OCI-LY1 (cell line): ENCODE measurements around the gene RTBDN.

ENCODE experiments used
- H2AFZ ChIP-seq: fragments of 200-600 bp; sonication (generic), shearing (Covaris generic); 2 replicates; pipeline ENCODE4 v1.6.0; 2014; ENCODE audit warnings: antibody characterized with exemption, mild to moderate bottlenecking, low read length
- H3F3A ChIP-seq: fragments of 200-600 bp; sonication (generic), shearing (Covaris generic); 2 replicates; pipeline ENCODE4 v1.6.0; 2014; ENCODE audit warnings: mild to moderate bottlenecking, antibody characterized with exemption, low read length, moderate library complexity; ENCODE audit not compliant: insufficient read depth
- H3K27ac ChIP-seq: fragments of 200-600 bp; sonication (generic); 2 replicates; pipeline ENCODE4 v1.5.1; 2014; ENCODE audit warnings: low read length, mixed run types, mild to moderate bottlenecking, low read depth; ENCODE audit not compliant: poor library complexity, severe bottlenecking
- H3K27me3 ChIP-seq: fragments of 200-600 bp; sonication (generic); 2 replicates; pipeline ENCODE4 v1.6.0; 2014; ENCODE audit warnings: antibody characterized with exemption, mild to moderate bottlenecking, low read length, moderate library complexity; ENCODE audit not compliant: insufficient read depth
- H3K36me3 ChIP-seq: fragments of 200-600 bp; sonication (generic); 2 replicates; pipeline ENCODE4 v1.6.1; 2014; ENCODE audit warnings: mild to moderate bottlenecking, antibody characterized with exemption, low read length, moderate library complexity, mixed read lengths; ENCODE audit not compliant: insufficient read depth
- H3K4me1 ChIP-seq: fragments of 200-600 bp; sonication (generic); 2 replicates; pipeline ENCODE4 v1.5.1; 2014; ENCODE audit warnings: mild to moderate bottlenecking, low read length, moderate library complexity; ENCODE audit not compliant: insufficient read depth, severe bottlenecking
- H3K4me2 ChIP-seq: fragments of 200-600 bp; sonication (generic), shearing (Covaris generic); 2 replicates; pipeline ENCODE4 v1.6.1; 2014; ENCODE audit warnings: low read length
- H3K4me3 ChIP-seq: fragments of 200-600 bp; sonication (generic); 2 replicates; pipeline ENCODE4 v1.5.1; 2014; ENCODE audit warnings: low read length, low read depth, mild to moderate bottlenecking, mixed read lengths; ENCODE audit not compliant: poor library complexity, severe bottlenecking
- H3K79me2 ChIP-seq: fragments of 200-600 bp; shearing (Covaris generic); 2 replicates; pipeline ENCODE4 v1.6.1; 2016; ENCODE audit warnings: mixed run types, low read length, mixed read lengths; ENCODE audit not compliant: insufficient read depth
- H3K9ac ChIP-seq: fragments of 200-600 bp; sonication (generic), shearing (Covaris generic); 2 replicates; pipeline ENCODE4 v1.6.1; 2014; ENCODE audit warnings: mild to moderate bottlenecking, low read length, mixed read lengths
- H3K9me2 ChIP-seq: fragments of 200-600 bp; sonication (generic), shearing (Covaris generic); 2 replicates; pipeline ENCODE4 v1.6.1; 2014; ENCODE audit warnings: low read depth, mild to moderate bottlenecking, low read length, mixed read lengths
- H3K9me3 ChIP-seq: fragments of 200-600 bp; shearing (Covaris generic); 2 replicates; pipeline ENCODE4 v1.6.1; 2014; ENCODE audit warnings: low read length, mixed read lengths
- H4K20me1 ChIP-seq: fragments of 200-600 bp; sonication (generic), shearing (Covaris generic); 2 replicates; pipeline ENCODE4 v1.6.0; 2016; ENCODE audit warnings: mild to moderate bottlenecking, low read length; ENCODE audit not compliant: insufficient read depth
- EZH2 ChIP-seq: fragments of 200-600 bp; sonication (generic), shearing (Covaris generic); IDR thresholded peaks from 2 replicates; pipeline ENCODE4 v1.8.0; 2017; ENCODE audit warnings: borderline replicate concordance, mixed run types, mild to moderate bottlenecking, antibody characterized with exemption, low read length, moderate library complexity, mixed read lengths
- TF ChIP-seq, protein P1 (sequence below): fragments of 200-600 bp; sonication (generic), shearing (Covaris generic); IDR thresholded peaks from 2 replicates; pipeline ENCODE4 v1.5.1; 2017; ENCODE audit warnings: mild to moderate bottlenecking, antibody characterized with exemption, low read length, moderate library complexity, mixed read lengths

The RTBDN gene

GRCh38 chr19:12783849-12784393 lies 50.5 kb downstream of the RTBDN start:
- no peaks in the 10 kb centered on the region for H3K36me3 ChIP-seq
- H3K79me2 ChIP-seq, result no peaks in the 10 kb centered on the region
- no peaks in the 10 kb centered on the region for H3K9me2 ChIP-seq
- TF ChIP-seq, protein P1, sequence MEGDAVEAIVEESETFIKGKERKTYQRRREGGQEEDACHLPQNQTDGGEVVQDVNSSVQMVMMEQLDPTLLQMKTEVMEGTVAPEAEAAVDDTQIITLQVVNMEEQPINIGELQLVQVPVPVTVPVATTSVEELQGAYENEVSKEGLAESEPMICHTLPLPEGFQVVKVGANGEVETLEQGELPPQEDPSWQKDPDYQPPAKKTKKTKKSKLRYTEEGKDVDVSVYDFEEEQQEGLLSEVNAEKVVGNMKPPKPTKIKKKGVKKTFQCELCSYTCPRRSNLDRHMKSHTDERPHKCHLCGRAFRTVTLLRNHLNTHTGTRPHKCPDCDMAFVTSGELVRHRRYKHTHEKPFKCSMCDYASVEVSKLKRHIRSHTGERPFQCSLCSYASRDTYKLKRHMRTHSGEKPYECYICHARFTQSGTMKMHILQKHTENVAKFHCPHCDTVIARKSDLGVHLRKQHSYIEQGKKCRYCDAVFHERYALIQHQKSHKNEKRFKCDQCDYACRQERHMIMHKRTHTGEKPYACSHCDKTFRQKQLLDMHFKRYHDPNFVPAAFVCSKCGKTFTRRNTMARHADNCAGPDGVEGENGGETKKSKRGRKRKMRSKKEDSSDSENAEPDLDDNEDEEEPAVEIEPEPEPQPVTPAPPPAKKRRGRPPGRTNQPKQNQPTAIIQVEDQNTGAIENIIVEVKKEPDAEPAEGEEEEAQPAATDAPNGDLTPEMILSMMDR, result no peak
- TF ChIP-seq EZH2, result no peak
- H3F3A ChIP-seq, result no peaks in the 10 kb centered on the region
- peaks cover 65% of the 10 kb centered on the region for H3K4me1 ChIP-seq
- H3K27ac ChIP-seq, result peak overlapping the region; percentile 74
- H3K9ac ChIP-seq, result no peak overlapping the region
- H2AFZ ChIP-seq, result no peak overlapping the region
- H3K9me3 ChIP-seq, result no peaks in the 10 kb centered on the region
- H3K4me2 ChIP-seq, result no peak overlapping the region
- no peak overlapping the region for H3K4me3 ChIP-seq
- H4K20me1 ChIP-seq, result no peaks in the 10 kb centered on the region
- H3K27me3 ChIP-seq, result no peaks in the 10 kb centered on the region

DNA sequence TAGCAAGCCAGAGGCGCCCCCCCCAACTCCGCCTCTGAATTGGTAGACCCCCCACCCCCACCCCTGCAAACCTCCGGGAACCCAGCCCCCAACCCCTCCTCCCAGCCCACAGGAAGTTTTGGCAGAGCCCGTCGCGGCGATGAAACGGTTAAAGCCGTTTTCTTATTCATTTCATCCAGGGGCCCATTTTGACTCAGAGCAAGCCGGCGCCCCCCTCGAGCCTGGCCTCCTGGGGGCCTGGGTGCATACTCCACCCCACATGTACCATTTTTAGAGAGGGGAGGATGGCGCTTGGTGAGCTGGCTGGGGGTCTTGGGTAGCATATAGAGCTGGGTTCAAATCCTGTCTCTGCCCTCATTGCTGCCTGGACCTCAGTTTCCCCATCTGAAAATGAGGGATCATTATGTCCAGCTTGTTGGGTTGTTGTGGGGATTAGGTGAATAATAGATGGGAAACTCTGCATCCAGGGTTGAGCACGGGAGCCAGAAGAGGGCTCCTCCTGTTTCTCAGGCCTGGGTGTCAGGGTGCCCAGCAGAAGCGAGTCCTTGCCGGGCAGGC lies 51.0 kb downstream of the RTBDN start:
- Histone ChIP-seq H3K9me2 (no peaks in the 10 kb centered on the region), H4K20me1 (no peaks in the 10 kb centered on the region), H3K4me3 (peak overlapping the region; percentile 54), H3F3A (no peaks in the 10 kb centered on the region), H3K79me2 (no peaks in the 10 kb centered on the region), H3K27ac (peak overlapping the region; percentile 74), H3K9me3 (no peaks in the 10 kb centered on the region), H3K36me3 (no peaks in the 10 kb centered on the region), H3K4me1 (peaks cover 65% of the 10 kb centered on the region), H3K9ac (no peak overlapping the region), H3K27me3 (no peaks in the 10 kb centered on the region), H3K4me2 (no peak overlapping the region; the same call in 1 of the 2 replicates), H2AFZ (no peak overlapping the region)
- TF ChIP-seq, protein P1, result no peak
- no peak for TF ChIP-seq EZH2

DNA sequence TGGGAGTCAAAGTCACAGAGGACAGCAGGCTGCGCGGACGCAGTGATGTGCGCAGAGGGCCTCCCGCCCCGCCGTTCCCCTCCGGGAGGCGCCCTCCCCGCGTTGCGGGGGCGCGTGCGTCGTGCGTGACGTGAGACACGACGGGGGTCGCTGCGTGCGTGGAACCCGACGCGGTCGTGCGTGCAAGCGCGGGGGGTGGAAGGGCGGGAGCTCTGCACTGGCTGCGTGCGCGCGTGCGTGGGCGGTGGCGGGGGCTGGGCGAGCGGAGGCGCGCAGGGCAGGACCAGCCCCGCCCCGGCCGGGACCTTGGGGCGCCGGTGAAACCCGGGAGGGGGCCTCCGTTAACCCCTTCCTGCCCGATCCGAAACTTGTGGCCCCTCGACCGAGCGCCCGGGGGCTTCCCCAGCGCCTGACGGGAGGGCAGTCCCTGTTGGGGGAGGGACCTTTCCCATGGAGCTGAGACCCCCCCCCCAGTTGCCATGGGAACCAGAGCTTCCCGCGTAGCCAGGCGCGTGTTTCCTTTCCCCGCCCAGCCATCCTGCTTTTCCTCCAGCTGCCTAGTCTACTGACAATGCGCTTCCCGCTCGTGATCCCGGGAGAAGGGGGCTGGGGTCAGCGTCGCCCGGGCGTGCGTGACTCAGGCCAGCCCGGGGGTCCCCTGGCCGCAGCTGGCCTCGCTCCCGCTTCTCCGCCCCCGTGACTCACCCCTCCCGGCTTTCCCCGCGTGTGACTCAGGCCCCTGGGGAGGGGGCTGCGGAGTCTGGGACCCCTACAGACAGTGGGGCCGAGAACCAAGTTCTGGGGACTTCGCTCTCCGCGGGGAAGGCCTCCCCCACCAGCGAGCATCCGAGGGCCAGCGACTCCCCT lies 51.7 kb downstream of the RTBDN start:
- Histone ChIP-seq H3K27me3 (no peaks in the 10 kb centered on the region), H3K4me3 (peak overlapping the region; percentile 54), H3K9me2 (no peaks in the 10 kb centered on the region), H3K9me3 (no peaks in the 10 kb centered on the region), H3K36me3 (no peaks in the 10 kb centered on the region), H3K4me2 (peak overlapping the region; percentile 71), H2AFZ (no peak overlapping the region), H3K4me1 (peaks cover 68% of the 10 kb centered on the region), H3K27ac (peak overlapping the region; percentile 47), H3F3A (no peaks in the 10 kb centered on the region), H3K79me2 (no peaks in the 10 kb centered on the region), H4K20me1 (no peaks in the 10 kb centered on the region), H3K9ac (peak overlapping the region; percentile 44; the same call in 1 of the 2 replicates)
- TF ChIP-seq, protein P1, result no peak
- no peak for TF ChIP-seq EZH2
